GM21360 (cell line): ENCODE results near the gene TSHZ1.

Experiments used
- ATAC-seq: cut with Tn5 transposase; IDR thresholded peaks from one replicate; pipeline ENCODE4 v1.9.1; 2021; ENCODE audit warnings: mild to moderate bottlenecking, moderate library complexity; ENCODE audit not compliant: unreplicated experiment

The TSHZ1 gene

DNA sequence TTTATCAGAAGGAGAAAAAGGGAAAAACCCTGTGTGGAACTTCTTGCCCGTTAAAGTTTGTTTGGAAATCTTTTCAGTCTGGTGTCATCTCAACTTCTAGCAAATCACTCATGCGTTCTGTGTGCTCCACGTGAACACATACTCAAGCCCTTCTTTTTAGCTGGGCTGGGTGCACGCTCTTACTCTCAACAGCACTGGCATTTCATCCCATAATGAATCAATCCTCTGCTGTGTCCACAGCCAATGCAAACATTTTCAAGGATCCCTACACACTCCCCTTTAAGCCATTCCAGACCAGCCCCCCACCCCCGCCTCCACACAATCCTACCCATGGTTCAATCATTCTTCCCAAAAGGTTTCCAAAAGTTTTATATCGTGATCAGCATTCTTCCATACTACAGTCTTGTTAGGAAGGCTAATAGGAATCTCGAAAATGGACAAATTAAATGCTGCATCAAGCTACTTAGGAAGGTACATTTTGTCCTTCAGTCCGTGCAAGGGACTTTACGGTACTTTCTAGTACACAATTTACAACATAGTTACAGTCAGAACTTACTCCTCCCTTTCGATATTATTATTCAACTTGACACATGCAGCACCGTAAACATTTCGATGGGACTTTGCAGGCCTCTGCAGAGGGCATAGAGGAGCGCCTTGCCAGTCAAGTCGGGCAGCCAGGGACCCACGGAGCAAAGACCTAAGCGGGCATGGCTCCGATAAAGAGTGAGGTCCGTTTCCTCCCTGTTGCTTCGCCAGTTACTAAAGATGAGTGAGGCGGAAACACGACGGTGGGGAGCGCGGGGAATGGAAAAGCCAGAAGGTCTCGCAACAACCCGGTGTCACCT lies 3.1 kb upstream of the TSHZ1 start:
- ATAC-seq: no peak

- ATAC-seq: peak; percentile 5
Measured at GRCh38 chr18:75208155-75208835, 2.3 kb upstream of the TSHZ1 start.

DNA sequence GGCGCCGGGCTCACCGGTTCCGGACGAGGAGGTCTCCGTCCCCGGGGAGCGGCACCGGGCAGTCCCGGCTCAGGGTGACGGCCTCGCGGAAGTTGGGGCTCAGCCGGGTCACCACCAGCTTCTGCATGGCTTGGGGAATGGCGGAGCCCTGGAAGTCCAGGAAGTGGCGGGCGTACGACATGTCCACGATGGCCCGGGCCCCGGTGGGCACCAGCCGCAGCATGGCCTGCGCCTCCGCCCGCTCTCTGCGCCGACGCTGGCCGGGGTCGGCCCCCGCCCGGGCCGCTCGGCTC lies 1.8 kb upstream of the TSHZ1 start:
- ATAC-seq: peak; percentile 4

- peak; percentile 38 for ATAC-seq
Measured at GRCh38 chr18:75209129-75209950, 1.3 kb upstream of the TSHZ1 start, which contains the start of gene PTGR3. Gene PTGR3, minus strand, starts transcription at chr18:75209139. Its CDS starts 81 bp downstream, at chr18:75209058.

DNA sequence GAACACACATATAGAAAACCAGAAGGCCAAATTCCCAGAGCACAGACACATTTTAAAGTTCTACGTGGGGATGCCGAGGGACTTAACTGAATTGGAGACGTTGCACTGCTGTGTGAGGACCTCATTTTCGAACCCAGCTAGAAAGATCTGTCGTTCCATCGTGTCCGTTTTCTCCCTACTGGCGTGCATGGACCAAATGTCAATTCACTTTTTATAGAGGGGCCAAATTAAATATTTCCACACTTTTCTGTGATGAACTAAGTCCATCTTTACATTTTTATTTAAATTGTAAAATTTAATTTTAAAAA lies 692 bp upstream of the TSHZ1 start:
- no peak for ATAC-seq

- ATAC-seq: no peak
Measured at GRCh38 chr18:75211002-75211621, 515 bp downstream of the TSHZ1 start.

- ATAC-seq: no peak
Measured at GRCh38 chr18:75211626-75211952, 992 bp downstream of the TSHZ1 start.

DNA sequence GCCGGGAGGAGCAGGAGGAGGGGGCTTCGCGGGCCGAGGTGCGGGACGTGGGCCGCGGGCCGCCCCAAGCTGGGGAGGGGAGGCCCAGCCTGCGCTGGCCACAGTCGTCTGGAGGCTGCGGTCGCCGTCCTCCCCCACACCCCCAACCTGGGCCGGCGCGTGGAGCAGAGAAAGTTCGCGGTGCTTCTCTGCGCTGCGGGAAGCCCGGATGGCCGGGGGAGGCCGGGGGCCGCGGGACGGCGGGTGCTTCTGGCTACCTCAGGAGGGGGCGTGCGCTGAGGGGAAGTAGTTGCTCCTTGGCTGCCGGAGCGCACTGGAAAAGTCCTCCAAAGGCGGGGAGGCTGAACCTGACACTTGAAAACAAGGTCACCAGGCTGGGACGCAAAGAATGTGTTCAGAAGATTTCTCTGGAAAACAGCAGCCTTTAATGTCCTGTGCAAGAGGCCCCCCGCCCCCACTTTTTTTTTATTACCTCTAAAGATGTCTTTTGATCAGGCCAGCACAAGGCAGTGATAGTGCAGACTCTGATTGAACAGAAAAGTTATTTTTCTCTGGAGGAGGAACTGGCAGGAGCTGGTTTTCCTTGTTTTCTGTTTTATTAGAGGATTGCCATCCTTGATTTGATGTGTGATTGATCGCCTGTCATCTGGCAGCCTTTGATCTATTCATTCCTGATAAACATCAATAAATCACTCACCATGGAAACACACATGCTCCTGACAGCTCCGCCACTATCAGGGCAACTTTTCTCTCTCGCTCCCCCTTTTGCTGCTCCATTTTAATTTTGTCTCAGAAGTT lies 1.6 kb downstream of the TSHZ1 start:
- ATAC-seq: no peak

- ATAC-seq: no peak
Measured at GRCh38 chr18:75212751-75213090, 2.1 kb downstream of the TSHZ1 start.

DNA sequence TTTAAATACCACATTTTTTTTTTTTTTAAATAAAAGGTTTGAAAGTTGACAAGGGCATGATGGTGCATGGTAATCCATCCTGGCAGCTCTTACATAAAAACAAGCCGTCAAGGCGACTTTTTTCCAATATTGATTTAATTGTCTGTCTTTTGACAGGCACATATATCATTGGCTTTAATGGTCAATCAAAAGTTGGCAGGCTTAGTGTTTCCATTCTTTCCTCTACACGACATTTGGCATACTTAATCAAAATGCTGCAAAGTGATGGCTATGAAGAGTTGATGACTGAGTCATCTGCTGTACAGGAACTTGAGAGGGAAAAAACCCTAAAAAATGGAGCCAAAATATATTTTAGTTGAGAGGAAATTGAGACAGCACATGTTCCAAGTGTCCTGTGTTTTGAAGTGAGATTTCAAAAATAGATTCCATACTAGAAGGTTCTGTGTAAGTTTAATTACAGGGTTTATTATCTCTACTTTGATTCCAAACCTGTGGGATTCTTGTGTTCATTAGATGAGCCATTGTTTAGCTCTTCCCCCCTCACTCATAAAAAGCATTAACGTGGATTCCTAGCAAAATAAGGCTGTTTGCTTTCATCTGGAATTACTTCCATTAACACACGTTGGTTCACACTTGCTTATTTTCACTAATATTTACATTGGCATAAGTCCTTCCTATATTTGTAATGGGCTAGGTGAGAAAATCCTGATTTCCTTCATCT lies 3.2 kb downstream of the TSHZ1 start:
- ATAC-seq: no peak

DNA sequence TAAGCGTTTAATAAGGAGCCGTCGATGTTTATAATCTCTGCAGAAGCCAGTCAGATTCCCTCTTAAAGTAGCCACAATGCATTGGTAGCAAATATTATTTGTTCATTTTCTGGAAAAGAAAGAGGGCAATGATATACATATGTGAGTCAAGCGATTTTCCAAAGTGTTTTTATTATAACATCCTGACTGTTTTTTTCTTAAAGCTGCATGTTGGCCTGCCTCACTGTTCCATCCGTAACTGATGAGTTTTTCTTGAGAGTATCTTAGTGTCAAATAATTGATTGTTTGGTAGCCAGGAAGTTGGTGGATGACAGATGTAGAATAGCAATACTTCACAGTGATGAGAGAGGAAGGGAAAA lies 3.7 kb downstream of the TSHZ1 start:
- ATAC-seq: no peak

DNA sequence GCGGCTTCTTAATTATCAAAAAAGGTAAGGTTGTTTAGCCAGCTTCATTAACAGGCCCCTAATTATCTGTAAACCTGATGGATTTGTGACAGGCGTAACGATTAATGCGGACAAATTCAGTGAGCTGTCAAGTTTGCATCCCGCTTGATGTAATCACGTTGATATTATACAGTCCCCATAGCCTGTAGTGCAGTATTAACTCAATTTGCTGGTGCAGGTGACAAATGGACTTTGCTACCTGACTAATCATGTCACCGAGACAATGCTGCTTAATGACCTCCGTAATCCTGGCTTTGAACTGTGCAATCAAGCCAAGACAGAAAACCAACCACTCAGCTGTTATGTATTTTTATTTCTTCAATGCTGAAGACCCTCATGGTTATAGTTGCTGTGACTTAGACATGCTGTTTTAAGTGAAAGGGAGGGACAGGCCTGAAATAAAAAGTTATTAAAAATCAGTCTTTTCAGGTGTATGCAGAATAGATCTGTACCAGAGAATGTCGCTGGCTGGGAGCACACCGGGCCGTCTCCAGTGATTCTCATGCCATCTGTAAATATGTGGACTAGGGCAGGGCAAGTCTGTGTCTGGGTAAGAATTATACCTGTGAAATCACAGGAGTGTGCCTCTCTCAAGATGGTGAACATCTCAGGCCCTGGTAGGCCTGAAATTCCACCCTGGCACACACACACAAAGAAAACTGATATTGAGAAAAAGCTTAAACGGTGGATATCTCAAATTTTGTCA lies 4.3 kb downstream of the TSHZ1 start:
- ATAC-seq: no peak

DNA sequence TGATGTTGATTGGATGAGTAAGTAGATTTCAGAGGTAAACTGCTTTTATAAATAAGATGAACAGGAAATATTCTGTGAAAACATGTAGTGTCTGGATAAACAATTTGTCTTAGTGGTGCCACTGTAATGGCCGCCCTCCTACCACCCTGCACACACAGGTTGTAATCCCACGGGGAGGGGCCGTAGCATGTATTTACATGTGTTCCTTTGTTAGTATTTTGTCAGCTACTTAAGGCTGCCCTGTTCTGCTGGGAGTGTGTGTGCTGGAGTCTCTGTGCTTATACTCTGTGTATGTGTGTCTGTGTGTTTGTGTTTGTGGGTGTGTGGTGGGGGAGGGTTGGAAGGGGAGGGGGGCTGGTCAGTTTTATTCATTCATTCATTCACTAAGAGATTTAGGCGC lies 5.1 kb downstream of the TSHZ1 start:
- ATAC-seq: no peak

- ATAC-seq: no peak
Measured at GRCh38 chr18:75216212-75216910, 5.8 kb downstream of the TSHZ1 start.

- ATAC-seq: no peak
Measured at GRCh38 chr18:75216911-75217689, 6.5 kb downstream of the TSHZ1 start.

- ATAC-seq: no peak
Measured at GRCh38 chr18:75218065-75218923, 7.7 kb downstream of the TSHZ1 start.

GRCh38 chr18:75219745-75220375 lies 9.3 kb downstream of the TSHZ1 start:
- ATAC-seq: no peak
